Left ventricle myocardium inferior (tissue), 1 donor: ENCODE measurements around the gene GSK3A. TPM values are rescaled to one million over a fixed set of nuclear protein-coding genes. Genes with fewer than 3 reads are reported as not detected.

Experiments
- DNase-seq: peaks from one replicate; pipeline ENCODE4 v3.0.0-alpha.2; 2020
- H3K27ac ChIP-seq: fragments of 200-600 bp; replicated peaks from 2 replicates; pipeline ENCODE4 v1.8.0; 2021
- H3K27me3 ChIP-seq: fragments of 200-600 bp; 2 replicates; pipeline ENCODE4 v1.8.0; 2021; ENCODE audit warnings: low read depth
- H3K36me3 ChIP-seq: fragments of 200-600 bp; 2 replicates; pipeline ENCODE4 v1.8.0; 2021
- H3K4me1 ChIP-seq: fragments of 200-600 bp; 2 replicates; pipeline ENCODE4 v1.8.0; 2021
- H3K4me3 ChIP-seq: fragments of 200-600 bp; 2 replicates; pipeline ENCODE4 v1.8.0; 2021; ENCODE audit warnings: mild to moderate bottlenecking, moderate library complexity
- H3K9me3 ChIP-seq: fragments of 200-600 bp; replicated peaks from 2 replicates; pipeline ENCODE4 v1.8.0; 2021
- intact Hi-C: fragments of 100-400 bp; cut with micrococcal nuclease; formaldehyde crosslinking; loops from one replicate; pipeline ENCODE4 v1.11.0; 2022
- total RNA-seq: library from RNA; stranded (reverse); fragmentation: NEBNext Ultra II Directional; extraction: Animal tissue kit (Norgen Biotek cat#: 25700); gene quantifications from one replicate; pipeline ENCODE4 v1.2.1, GENCODE V29; 2021
- TF ChIP-seq, protein P1 (sequence below): fragments of 200-600 bp; IDR thresholded peaks from 2 replicates; pipeline ENCODE4 v1.8.0; 2021; ENCODE audit warnings: antibody characterized with exemption, mild to moderate bottlenecking, borderline replicate concordance
- donor health status: DM: no; HTN: yes; CAD: no; lungs with severe emphysema.

The GSK3A gene
- total RNA-seq, 1 donor from 2014 or later: 37.6 TPM

DNA sequence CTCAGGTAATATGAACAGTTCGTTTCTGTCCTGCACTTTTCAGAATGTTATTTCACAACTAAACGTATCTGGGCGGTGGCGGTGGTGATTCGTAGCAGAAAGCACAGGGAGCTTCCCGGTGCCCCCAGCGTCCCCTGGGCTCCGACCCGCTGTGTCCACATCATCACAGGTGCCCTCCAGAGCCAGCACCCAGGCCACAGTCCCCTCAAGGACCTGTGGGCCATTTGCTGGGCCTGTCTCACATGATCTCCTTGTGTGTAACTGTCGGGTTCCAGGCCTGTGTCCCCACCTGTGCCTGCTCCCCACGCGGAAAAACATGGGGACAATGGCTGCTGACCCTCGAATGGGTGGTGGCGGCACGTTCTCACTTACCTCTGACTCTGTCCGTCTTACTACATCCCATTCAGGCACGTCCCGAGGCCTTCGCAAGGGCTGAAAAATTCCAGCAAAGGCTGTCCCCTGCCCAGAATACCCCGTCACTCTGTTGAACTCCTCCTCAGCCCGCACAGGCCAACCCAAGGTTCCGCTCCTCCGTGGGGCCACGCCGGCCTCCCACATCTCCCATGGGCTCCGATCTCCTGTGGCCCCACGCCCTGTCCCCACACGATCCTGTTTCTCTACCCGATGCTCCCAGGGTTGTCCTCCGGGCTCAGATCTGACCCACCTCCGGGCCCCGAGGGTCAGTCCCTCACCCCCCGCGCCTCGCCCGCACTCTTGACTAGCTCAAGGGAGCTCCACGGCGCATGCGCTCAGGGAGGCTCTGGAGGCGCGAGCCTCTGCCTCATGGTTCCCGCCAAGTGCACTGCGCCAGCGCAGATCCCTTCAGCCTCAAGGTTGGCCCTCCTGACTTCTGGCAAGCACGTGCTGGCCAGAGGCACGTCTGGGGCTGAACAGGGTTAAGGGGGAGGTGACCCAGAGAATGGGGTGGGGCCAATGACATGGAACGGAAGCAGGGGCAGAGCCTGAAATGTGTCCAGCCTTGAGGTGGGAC lies 46.1 kb downstream of the GSK3A start:
- Histone ChIP-seq H3K9me3 (peaks cover 9% of the 10 kb centered on the region), H3K36me3 (peaks cover 30% of the 10 kb centered on the region), H3K27ac (no peak overlapping the region), H3K4me3 (no peak overlapping the region), H3K4me1 (peaks cover 27% of the 10 kb centered on the region), H3K27me3 (peaks cover 15% of the 10 kb centered on the region)
- TF ChIP-seq, protein P1, sequence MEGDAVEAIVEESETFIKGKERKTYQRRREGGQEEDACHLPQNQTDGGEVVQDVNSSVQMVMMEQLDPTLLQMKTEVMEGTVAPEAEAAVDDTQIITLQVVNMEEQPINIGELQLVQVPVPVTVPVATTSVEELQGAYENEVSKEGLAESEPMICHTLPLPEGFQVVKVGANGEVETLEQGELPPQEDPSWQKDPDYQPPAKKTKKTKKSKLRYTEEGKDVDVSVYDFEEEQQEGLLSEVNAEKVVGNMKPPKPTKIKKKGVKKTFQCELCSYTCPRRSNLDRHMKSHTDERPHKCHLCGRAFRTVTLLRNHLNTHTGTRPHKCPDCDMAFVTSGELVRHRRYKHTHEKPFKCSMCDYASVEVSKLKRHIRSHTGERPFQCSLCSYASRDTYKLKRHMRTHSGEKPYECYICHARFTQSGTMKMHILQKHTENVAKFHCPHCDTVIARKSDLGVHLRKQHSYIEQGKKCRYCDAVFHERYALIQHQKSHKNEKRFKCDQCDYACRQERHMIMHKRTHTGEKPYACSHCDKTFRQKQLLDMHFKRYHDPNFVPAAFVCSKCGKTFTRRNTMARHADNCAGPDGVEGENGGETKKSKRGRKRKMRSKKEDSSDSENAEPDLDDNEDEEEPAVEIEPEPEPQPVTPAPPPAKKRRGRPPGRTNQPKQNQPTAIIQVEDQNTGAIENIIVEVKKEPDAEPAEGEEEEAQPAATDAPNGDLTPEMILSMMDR: no peak
- intact Hi-C loops: no loop called here
- no peak for DNase-seq

DNA sequence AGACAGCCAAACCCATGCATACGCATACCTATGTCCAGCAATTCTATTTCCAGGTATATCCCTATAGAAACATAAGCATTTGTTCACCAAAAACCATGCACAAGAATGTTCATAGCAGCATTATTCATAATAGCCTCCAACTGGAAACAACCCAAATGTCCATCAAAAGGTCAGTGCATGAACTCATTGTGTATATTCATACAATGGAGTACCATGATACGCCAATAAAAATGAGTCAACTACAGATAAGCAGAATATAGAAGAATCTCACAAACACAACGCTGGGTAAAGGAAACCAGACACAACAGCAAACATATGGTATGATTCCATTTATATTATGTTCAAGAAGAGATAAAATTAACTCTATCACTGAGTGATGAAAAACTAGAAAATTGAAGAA lies 48.7 kb downstream of the GSK3A start:
- Histone ChIP-seq H3K4me3 (no peak overlapping the region), H3K4me1 (peaks cover 3% of the 10 kb centered on the region), H3K27me3 (peaks cover 18% of the 10 kb centered on the region), H3K9me3 (peaks cover 9% of the 10 kb centered on the region), H3K27ac (no peak overlapping the region), H3K36me3 (peaks cover 15% of the 10 kb centered on the region)
- intact Hi-C loops: no loop called here
- TF ChIP-seq, protein P1: no peak
- DNase-seq: no peak

DNA sequence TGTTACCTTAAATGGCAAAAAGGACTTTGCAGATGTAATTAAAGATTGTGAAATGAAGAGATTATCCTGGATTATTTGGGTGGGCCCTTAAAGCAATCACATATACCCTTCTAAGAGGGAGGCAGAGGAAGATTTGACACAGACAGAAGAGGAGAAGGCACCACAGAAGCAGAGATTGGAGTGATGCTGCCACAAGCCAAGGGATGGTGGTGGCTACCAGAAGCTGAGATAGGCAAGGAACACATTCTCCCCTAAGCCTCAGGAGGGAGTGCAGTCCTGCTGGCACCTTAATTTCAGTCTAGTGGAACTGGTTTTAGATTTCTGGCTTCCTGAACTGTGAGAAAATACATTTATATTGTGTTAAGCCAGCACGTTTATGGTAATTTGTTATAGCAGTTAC lies 49.1 kb downstream of the GSK3A start:
- Histone ChIP-seq H3K4me1 (no peaks in the 10 kb centered on the region), H3K4me3 (no peak overlapping the region), H3K27ac (no peak overlapping the region), H3K27me3 (peaks cover 18% of the 10 kb centered on the region), H3K9me3 (peaks cover 9% of the 10 kb centered on the region), H3K36me3 (peaks cover 11% of the 10 kb centered on the region)
- intact Hi-C loops: no loop called here
- DNase-seq: no peak
- TF ChIP-seq, protein P1: no peak

- Histone ChIP-seq H3K27ac (no peak overlapping the region), H3K4me1 (no peaks in the 10 kb centered on the region), H3K4me3 (no peak overlapping the region), H3K27me3 (peaks cover 18% of the 10 kb centered on the region), H3K36me3 (no peaks in the 10 kb centered on the region), H3K9me3 (peaks cover 9% of the 10 kb centered on the region)
- no peak for DNase-seq
- intact Hi-C loops: no loop called here
- TF ChIP-seq, protein P1: no peak
Measured at GRCh38 chr19:42191855-42192254, 50.5 kb downstream of the GSK3A start.

GRCh38 chr19:42191330-42191729 lies 51.1 kb downstream of the GSK3A start:
- Histone ChIP-seq H3K4me1 (no peaks in the 10 kb centered on the region), H3K9me3 (peaks cover 9% of the 10 kb centered on the region), H3K27me3 (peaks cover 18% of the 10 kb centered on the region), H3K36me3 (no peaks in the 10 kb centered on the region), H3K4me3 (no peak overlapping the region), H3K27ac (no peak overlapping the region)
- no peak for DNase-seq
- intact Hi-C loops: no loop called here
- TF ChIP-seq, protein P1: no peak
